K562 (cell line): ENCODE results near the gene TBL2. TPM values are rescaled to one million over a fixed set of nuclear protein-coding genes. Genes with fewer than 3 reads are reported as not detected.

ENCODE experiments used
- DEAF1 ChIP-seq: fragments of 450-650 bp; formaldehyde crosslinking; IDR thresholded peaks from 2 replicates; pipeline ENCODE4 v1.4.0; 2020; ENCODE audit warnings: mild to moderate bottlenecking, moderate library complexity
- FOXO4 ChIP-seq: fragments of 450-650 bp; formaldehyde crosslinking; IDR thresholded peaks from 2 replicates; pipeline ENCODE4 v1.4.0; 2020; ENCODE audit warnings: mild to moderate bottlenecking, moderate library complexity
- GTF3C2 ChIP-seq: IDR thresholded peaks from 3 replicates; pipeline ENCODE4 v1.6.1; 2011; ENCODE audit warnings: borderline replicate concordance, mild to moderate bottlenecking, moderate library complexity; ENCODE audit not compliant: insufficient read length; ENCODE audit errors: extremely low read depth
- MCM5 ChIP-seq: fragments of 450-650 bp; IDR thresholded peaks from 2 replicates; pipeline ENCODE4 v1.6.1; 2016; ENCODE audit warnings: low read depth
- MXI1 ChIP-seq: IDR thresholded peaks from 2 replicates; pipeline ENCODE4 v1.6.1; 2011; ENCODE audit warnings: low read depth, mild to moderate bottlenecking, improper control_type of control experiment, low read length
- MYBL2 ChIP-seq, 2 experiments: fragments of 450-650 bp in 1 of 2; sonication (generic) in 1 of 2; formaldehyde crosslinking in 1 of 2; IDR thresholded peaks; 2 replicates each; pipeline versions ENCODE4 v1.6.1 to v1.8.1; 2017 to 2022; ENCODE audit warnings: borderline replicate concordance in 1 of 2, inconsistent platforms in 1 of 2, low read depth in 1 of 2, mild to moderate bottlenecking in 1 of 2, missing genetic modification reagents in 1 of 2, moderate library complexity in 1 of 2
- MYC ChIP-seq, 2 experiments: fragments of 250-450 bp in 1 of 2; sonication (Bioruptor Pico) in 1 of 2; IDR thresholded peaks; 2 replicates each; pipeline versions ENCODE4 v1.5.1 to v1.6.1; 2012 to 2021; ENCODE audit warnings: low read depth in 2 of 2, borderline replicate concordance in 1 of 2, improper control_type of control experiment in 1 of 2, low read length in 1 of 2, mild to moderate bottlenecking in 1 of 2, moderate library complexity in 1 of 2
- NFYB ChIP-seq: IDR thresholded peaks from 2 replicates; pipeline ENCODE4 v1.6.1; 2011; ENCODE audit warnings: mild to moderate bottlenecking, moderate library complexity; ENCODE audit not compliant: insufficient read length; ENCODE audit errors: extremely low read depth
- PHTF2 ChIP-seq: fragments of 250-450 bp; sonication (Bioruptor Pico); IDR thresholded peaks from 2 replicates; pipeline ENCODE4 v1.5.0; 2021; ENCODE audit warnings: mild to moderate bottlenecking
- SMARCC2 ChIP-seq: fragments of 450-650 bp; IDR thresholded peaks from 2 replicates; pipeline ENCODE4 v1.6.1; 2017; ENCODE audit warnings: antibody characterized with exemption, moderate library complexity, mild to moderate bottlenecking, low read depth
- STAG1 ChIP-seq: sonication (generic); formaldehyde crosslinking; IDR thresholded peaks from 2 replicates; pipeline ENCODE4 v1.5.0; 2020; ENCODE audit warnings: missing genetic modification reagents, borderline replicate concordance
- XRCC5 ChIP-seq: fragments of 200-400 bp; formaldehyde crosslinking; IDR thresholded peaks from 2 replicates; pipeline ENCODE4 v1.6.1; 2017; ENCODE audit warnings: low read depth, mild to moderate bottlenecking, low read length
- ZNF165 ChIP-seq: fragments of 250-450 bp; sonication (Bioruptor Pico); IDR thresholded peaks from 2 replicates; pipeline ENCODE4 v1.4.0; 2020; ENCODE audit warnings: borderline replicate concordance
- ZNF324 ChIP-seq: fragments of 250-450 bp; sonication (Bioruptor Pico); IDR thresholded peaks from 2 replicates; pipeline ENCODE4 v1.4.0; 2020; ENCODE audit warnings: mild to moderate bottlenecking
- ZNF740 ChIP-seq, 3 experiments: fragments of 200-800 bp in 1 of 3; sonication (Bioruptor generic) in 1 of 3; sonication (generic) in 1 of 3; formaldehyde crosslinking in 1 of 3; IDR thresholded peaks; 2 replicates each; pipeline versions ENCODE4 v1.6.1 to v1.8.0; 2016 to 2022; ENCODE audit warnings: mild to moderate bottlenecking in 2 of 3, missing compliant biosample characterization in 2 of 3, missing genetic modification characterization in 2 of 3, missing genetic modification reagents in 1 of 3
- polyA plus RNA-seq, 8 experiments: library from polyadenylated mRNA; depleted of rRNA in 4 of 8; stranded (reverse) in 5 of 8; unstranded in 3 of 8; fragments of >200 nt; fragmentation: Nextera tagmentation in 2 of 8; fragmentation: Illumina TruSeq in 1 of 8; extraction: Ambion mirVana in 2 of 8; extraction: Trizol in 1 of 8; gene quantifications; 2 replicates each; pipeline versions ENCODE4 v1.2.1 to v1.2.3, GENCODE V29; 2011 to 2014; ENCODE audit warnings: inconsistent platforms in 1 of 8, missing spikeins in 1 of 8
- total RNA-seq, 7 experiments: library from RNA; depleted of rRNA in 6 of 7; stranded (reverse); fragments of >200 nt in 6 of 7; fragmentation: Illumina TruSeq in 2 of 7; extraction: Trizol in 2 of 7; gene quantifications; 2 replicates each; pipeline versions ENCODE4 v1.2.1 to v1.2.3, GENCODE V29; 2011 to 2021; ENCODE audit warnings: low replicate concordance in 1 of 7
- TF ChIP-seq, protein P1 (sequence below): fragments of 450-650 bp; IDR thresholded peaks from 2 replicates; pipeline ENCODE4 v1.6.1; 2018; ENCODE audit warnings: mild to moderate bottlenecking, low read depth; ENCODE audit not compliant: partially characterized antibody

TBL2 gene
- total and polyA plus RNA-seq, 9 of the 15 experiments (the other 6 are each of a cell fraction or from before 2014, with no cell fraction given), result 2.5 to 123 (median 49.2) TPM

- TF ChIP-seq GTF3C2, result no peak
- no peak for TF ChIP-seq SMARCC2
- peak; percentile 69 for TF ChIP-seq ZNF740 (CRISPR knock-in tag; IDR thresholded peaks at IDR 0.05)
- peak in 1 of 2 experiments; percentile 7; a peak in 1 of 4 replicates for TF ChIP-seq ZNF740 (tag; IDR thresholded peaks at IDR 0.05)
- TF ChIP-seq MYC (IDR thresholded peaks at IDR 0.05; ENCODE audit: low read depth, low read length), result peak; percentile 82
- peak; percentile 50; the same call in 1 of the 2 replicates for TF ChIP-seq MYC (CRISPR knock-in tag; IDR thresholded peaks at IDR 0.05; ENCODE audit: borderline replicate concordance, low read depth)
- TF ChIP-seq NFYB, result peak; percentile 97
- no peak for TF ChIP-seq STAG1 (CRISPR knock-in tag)
- TF ChIP-seq XRCC5, result 0 out of 2 replicates have a peak, but pooled peaks have one; percentile 16
- TF ChIP-seq FOXO4 (CRISPR knock-in tag), result no peak
- no peak for TF ChIP-seq MCM5
- no peak for TF ChIP-seq PHTF2 (CRISPR knock-in tag)
- TF ChIP-seq ZNF165 (CRISPR knock-in tag), result no peak
- TF ChIP-seq DEAF1 (CRISPR knock-in tag), result no peak; the same call in 1 of the 2 replicates
- no peak for TF ChIP-seq MYBL2 (IDR thresholded peaks at IDR 0.05; ENCODE audit: low read depth)
- TF ChIP-seq MYBL2 (CRISPR knock-in tag; IDR thresholded peaks at IDR 0.05; ENCODE audit: borderline replicate concordance), result no peak
- TF ChIP-seq MXI1, result no peak; the same call in 1 of the 2 replicates
- no peak for TF ChIP-seq ZNF324
- TF ChIP-seq, protein P1, sequence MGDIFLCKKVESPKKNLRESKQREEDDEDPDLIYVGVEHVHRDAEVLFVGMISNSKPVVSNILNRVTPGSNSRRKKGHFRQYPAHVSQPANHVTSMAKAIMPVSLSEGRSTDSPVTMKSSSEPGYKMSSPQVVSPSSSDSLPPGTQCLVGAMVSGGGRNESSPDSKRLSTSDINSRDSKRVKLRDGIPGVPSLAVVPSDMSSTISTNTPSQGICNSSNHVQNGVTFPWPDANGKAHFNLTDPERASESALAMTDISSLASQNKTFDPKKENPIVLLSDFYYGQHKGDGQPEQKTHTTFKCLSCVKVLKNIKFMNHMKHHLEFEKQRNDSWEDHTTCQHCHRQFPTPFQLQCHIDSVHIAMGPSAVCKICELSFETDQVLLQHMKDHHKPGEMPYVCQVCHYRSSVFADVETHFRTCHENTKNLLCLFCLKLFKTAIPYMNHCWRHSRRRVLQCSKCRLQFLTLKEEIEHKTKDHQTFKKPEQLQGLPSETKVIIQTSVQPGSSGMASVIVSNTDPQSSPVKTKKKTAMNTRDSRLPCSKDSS, result no peak
These were observed 56.1 kb downstream of the TBL2 start, which contains the start of gene BAZ1B (continued) for GRCh38 chr7:73522105-73522872.
